Neural cell (in vitro differentiated cells): Measurements from ENCODE around the gene ADCY2. TPM values are rescaled to one million over a fixed set of nuclear protein-coding genes. Genes with fewer than 3 reads are reported as not detected.

Experiments used
- H2AFZ ChIP-seq: fragments of 200-600, 300-800 bp; sonication (generic), shearing (Covaris generic); 2 replicates; pipeline ENCODE4 v1.6.0; 2014; ENCODE audit warnings: low read depth, mild to moderate bottlenecking, antibody characterized with exemption, low read length, moderate library complexity
- H3F3A ChIP-seq: fragments of 200-600 bp; shearing (Covaris generic); 2 replicates; pipeline ENCODE4 v1.6.1; 2016; ENCODE audit warnings: mild to moderate bottlenecking, moderate library complexity, mixed read lengths, antibody characterized with exemption, low read length; ENCODE audit not compliant: insufficient read depth, poor library complexity, severe bottlenecking
- H3K27ac ChIP-seq: fragments of 200-600, 300-800 bp; sonication (generic), shearing (Covaris generic); 2 replicates; pipeline ENCODE4 v1.5.1; 2014; ENCODE audit warnings: mild to moderate bottlenecking, low read length, moderate library complexity
- H3K27me3 ChIP-seq: fragments of 300-800, 200-600 bp; sonication (generic), shearing (Covaris generic); 2 replicates; pipeline ENCODE4 v1.6.0; 2014; ENCODE audit warnings: mild to moderate bottlenecking, low read depth, low read length, moderate library complexity; ENCODE audit not compliant: insufficient read depth
- H3K36me3 ChIP-seq: fragments of 300-800, 200-600 bp; sonication (generic), shearing (Covaris generic); 2 replicates; pipeline ENCODE4 v1.5.1; 2014; ENCODE audit warnings: mild to moderate bottlenecking, antibody characterized with exemption, low read length, moderate library complexity; ENCODE audit not compliant: insufficient read depth
- H3K4me2 ChIP-seq: fragments of 300-800, 200-600 bp; sonication (generic), shearing (Covaris generic); 2 replicates; pipeline ENCODE4 v1.6.0; 2014; ENCODE audit warnings: mild to moderate bottlenecking, low read length
- H3K4me3 ChIP-seq: fragments of 300-800, 200-600 bp; sonication (generic), shearing (Covaris generic); 2 replicates; pipeline ENCODE4 v1.5.1; 2014; ENCODE audit warnings: mild to moderate bottlenecking, low read length, moderate library complexity
- H3K79me2 ChIP-seq: fragments of 200-600 bp; shearing (Covaris generic); replicated peaks from 2 replicates; pipeline ENCODE4 v1.6.0; 2014; ENCODE audit warnings: mild to moderate bottlenecking, low read length, moderate library complexity; ENCODE audit not compliant: insufficient read depth
- H3K9ac ChIP-seq: fragments of 300-800, 200-600 bp; sonication (generic), shearing (Covaris generic); 2 replicates; pipeline ENCODE4 v1.6.1; 2016; ENCODE audit warnings: mild to moderate bottlenecking, low read length, mixed read lengths
- H3K9me2 ChIP-seq: fragments of 200-600 bp; shearing (Covaris generic); 2 replicates; pipeline ENCODE4 v1.6.1; 2016; ENCODE audit warnings: mild to moderate bottlenecking, low read length, mixed read lengths; ENCODE audit not compliant: insufficient read depth
- H3K9me3 ChIP-seq: fragments of 200-600, 300-800 bp; sonication (generic), shearing (Covaris generic); 2 replicates; pipeline ENCODE4 v1.6.1; 2016; ENCODE audit warnings: mild to moderate bottlenecking, mixed run types, low read length, moderate library complexity, mixed read lengths
- H4K20me1 ChIP-seq: fragments of 200-600 bp; shearing (Covaris generic); 2 replicates; pipeline ENCODE4 v1.6.1; 2016; ENCODE audit warnings: mild to moderate bottlenecking, mixed run types; ENCODE audit not compliant: insufficient read depth
- EP300 ChIP-seq: fragments of 450-650 bp; conservative IDR thresholded peaks from 2 replicates; pipeline ENCODE4 v1.6.1; 2014; ENCODE audit warnings: antibody characterized with exemption, mild to moderate bottlenecking, moderate library complexity; ENCODE audit not compliant: poor library complexity, severe bottlenecking
- EZH2 ChIP-seq: fragments of 200-600, 300-800 bp; shearing (Covaris generic), sonication (generic); IDR thresholded peaks from 2 replicates; pipeline ENCODE4 v1.6.1; 2014; ENCODE audit warnings: antibody characterized with exemption, low read length, borderline replicate concordance, mild to moderate bottlenecking; ENCODE audit not compliant: insufficient read depth, poor library complexity, severe bottlenecking
- MXI1 ChIP-seq: fragments of 450-650 bp; conservative IDR thresholded peaks from 2 replicates; pipeline ENCODE4 v1.6.1; 2014; ENCODE audit warnings: antibody characterized with exemption, mild to moderate bottlenecking; ENCODE audit not compliant: poor library complexity, severe bottlenecking
- POLR2AphosphoS5 ChIP-seq: IDR thresholded peaks from 2 replicates; pipeline ENCODE4 v1.6.1; 2012
- RAD21 ChIP-seq: fragments of 450-650 bp; conservative IDR thresholded peaks from 2 replicates; pipeline ENCODE4 v1.6.1; 2014; ENCODE audit warnings: antibody characterized with exemption, mild to moderate bottlenecking, moderate library complexity
- SMC3 ChIP-seq: fragments of 450-650 bp; conservative IDR thresholded peaks from 2 replicates; pipeline ENCODE4 v1.6.1; 2014; ENCODE audit warnings: antibody characterized with exemption, mild to moderate bottlenecking, moderate library complexity; ENCODE audit not compliant: poor library complexity
- TAF1 ChIP-seq: IDR thresholded peaks from 2 replicates; pipeline ENCODE4 v1.6.1; 2012; ENCODE audit warnings: low read depth
- polyA plus RNA-seq: library from polyadenylated mRNA; depleted of rRNA; stranded (reverse); fragments of >200 nt; gene quantifications from 2 replicates; pipeline ENCODE4 v1.2.3, GENCODE V29; 2014
- TF ChIP-seq, protein P1 (sequence below): fragments of 450-650 bp; IDR thresholded peaks from 2 replicates; pipeline ENCODE4 v1.5.1; 2014; ENCODE audit warnings: antibody characterized with exemption, mild to moderate bottlenecking, moderate library complexity; ENCODE audit not compliant: poor library complexity, severe bottlenecking
- TF ChIP-seq, protein P2 (sequence below): IDR thresholded peaks from 2 replicates; pipeline ENCODE4 v1.6.1; 2012; ENCODE audit warnings: borderline replicate concordance

Gene ADCY2
- polyA plus RNA-seq, 1 donor from 2014 or later: 1.9 TPM

DNA sequence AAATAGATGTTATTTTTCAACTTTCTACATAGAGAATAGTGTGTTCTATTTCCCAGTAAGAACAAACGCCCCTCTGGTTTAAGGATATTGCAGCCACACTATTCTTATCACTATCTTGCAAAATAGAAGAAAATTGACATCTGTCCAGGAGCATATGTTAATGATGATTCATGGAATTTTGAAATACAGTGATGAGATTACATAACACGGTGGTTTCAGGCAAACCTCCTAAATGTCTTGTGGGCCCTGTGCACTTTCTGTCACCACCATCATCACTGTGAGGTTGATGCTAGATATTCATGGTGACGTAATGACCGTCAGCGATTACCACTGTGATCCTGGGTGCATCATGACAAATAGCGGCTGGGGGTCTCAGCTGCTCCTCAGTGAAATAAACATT, 406.9 kb downstream of the ADCY2 start:
- Histone ChIP-seq H3F3A (no peaks in the 10 kb centered on the region), H3K9me2 (no peaks in the 10 kb centered on the region), H3K27ac (no peak overlapping the region), H3K79me2 (no peaks in the 10 kb centered on the region), H3K36me3 (no peaks in the 10 kb centered on the region), H3K27me3 (no peaks in the 10 kb centered on the region), H4K20me1 (no peaks in the 10 kb centered on the region), H2AFZ (no peak overlapping the region), H3K9ac (no peak overlapping the region), H3K9me3 (no peaks in the 10 kb centered on the region), H3K4me2 (no peak overlapping the region), H3K4me3 (no peak overlapping the region)
- TF ChIP-seq EP300 (no peak), SMC3 (no peak), MXI1 (no peak), TAF1 (no peak), POLR2AphosphoS5 (no peak), RAD21 (no peak), EZH2 (no peak)
- TF ChIP-seq, protein P1, sequence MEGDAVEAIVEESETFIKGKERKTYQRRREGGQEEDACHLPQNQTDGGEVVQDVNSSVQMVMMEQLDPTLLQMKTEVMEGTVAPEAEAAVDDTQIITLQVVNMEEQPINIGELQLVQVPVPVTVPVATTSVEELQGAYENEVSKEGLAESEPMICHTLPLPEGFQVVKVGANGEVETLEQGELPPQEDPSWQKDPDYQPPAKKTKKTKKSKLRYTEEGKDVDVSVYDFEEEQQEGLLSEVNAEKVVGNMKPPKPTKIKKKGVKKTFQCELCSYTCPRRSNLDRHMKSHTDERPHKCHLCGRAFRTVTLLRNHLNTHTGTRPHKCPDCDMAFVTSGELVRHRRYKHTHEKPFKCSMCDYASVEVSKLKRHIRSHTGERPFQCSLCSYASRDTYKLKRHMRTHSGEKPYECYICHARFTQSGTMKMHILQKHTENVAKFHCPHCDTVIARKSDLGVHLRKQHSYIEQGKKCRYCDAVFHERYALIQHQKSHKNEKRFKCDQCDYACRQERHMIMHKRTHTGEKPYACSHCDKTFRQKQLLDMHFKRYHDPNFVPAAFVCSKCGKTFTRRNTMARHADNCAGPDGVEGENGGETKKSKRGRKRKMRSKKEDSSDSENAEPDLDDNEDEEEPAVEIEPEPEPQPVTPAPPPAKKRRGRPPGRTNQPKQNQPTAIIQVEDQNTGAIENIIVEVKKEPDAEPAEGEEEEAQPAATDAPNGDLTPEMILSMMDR: no peak
- TF ChIP-seq, protein P2, sequence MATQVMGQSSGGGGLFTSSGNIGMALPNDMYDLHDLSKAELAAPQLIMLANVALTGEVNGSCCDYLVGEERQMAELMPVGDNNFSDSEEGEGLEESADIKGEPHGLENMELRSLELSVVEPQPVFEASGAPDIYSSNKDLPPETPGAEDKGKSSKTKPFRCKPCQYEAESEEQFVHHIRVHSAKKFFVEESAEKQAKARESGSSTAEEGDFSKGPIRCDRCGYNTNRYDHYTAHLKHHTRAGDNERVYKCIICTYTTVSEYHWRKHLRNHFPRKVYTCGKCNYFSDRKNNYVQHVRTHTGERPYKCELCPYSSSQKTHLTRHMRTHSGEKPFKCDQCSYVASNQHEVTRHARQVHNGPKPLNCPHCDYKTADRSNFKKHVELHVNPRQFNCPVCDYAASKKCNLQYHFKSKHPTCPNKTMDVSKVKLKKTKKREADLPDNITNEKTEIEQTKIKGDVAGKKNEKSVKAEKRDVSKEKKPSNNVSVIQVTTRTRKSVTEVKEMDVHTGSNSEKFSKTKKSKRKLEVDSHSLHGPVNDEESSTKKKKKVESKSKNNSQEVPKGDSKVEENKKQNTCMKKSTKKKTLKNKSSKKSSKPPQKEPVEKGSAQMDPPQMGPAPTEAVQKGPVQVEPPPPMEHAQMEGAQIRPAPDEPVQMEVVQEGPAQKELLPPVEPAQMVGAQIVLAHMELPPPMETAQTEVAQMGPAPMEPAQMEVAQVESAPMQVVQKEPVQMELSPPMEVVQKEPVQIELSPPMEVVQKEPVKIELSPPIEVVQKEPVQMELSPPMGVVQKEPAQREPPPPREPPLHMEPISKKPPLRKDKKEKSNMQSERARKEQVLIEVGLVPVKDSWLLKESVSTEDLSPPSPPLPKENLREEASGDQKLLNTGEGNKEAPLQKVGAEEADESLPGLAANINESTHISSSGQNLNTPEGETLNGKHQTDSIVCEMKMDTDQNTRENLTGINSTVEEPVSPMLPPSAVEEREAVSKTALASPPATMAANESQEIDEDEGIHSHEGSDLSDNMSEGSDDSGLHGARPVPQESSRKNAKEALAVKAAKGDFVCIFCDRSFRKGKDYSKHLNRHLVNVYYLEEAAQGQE: no peak

DNA sequence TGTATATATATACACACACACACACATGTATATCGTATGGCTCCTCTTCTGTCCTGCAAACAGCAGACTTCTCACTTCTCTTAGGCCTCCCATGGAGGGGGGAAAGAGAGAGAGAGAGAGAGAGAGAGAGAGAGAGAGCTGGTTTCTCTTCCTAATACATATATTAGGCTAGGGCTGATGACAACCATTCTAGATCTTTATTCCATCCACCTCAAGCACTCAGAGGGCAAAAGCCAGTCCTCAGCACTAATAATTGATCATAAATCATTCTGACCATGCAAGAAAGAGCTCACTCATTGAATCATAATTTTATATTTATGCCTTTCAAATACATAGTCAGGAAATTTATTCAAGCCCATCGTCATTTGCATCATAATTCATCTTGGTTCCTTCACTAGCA, 408.0 kb downstream of the ADCY2 start:
- Histone ChIP-seq H3K27ac (no peak overlapping the region), H4K20me1 (no peaks in the 10 kb centered on the region), H2AFZ (no peak overlapping the region), H3K9me2 (no peaks in the 10 kb centered on the region), H3F3A (no peaks in the 10 kb centered on the region), H3K27me3 (no peaks in the 10 kb centered on the region), H3K36me3 (no peaks in the 10 kb centered on the region), H3K9me3 (no peaks in the 10 kb centered on the region), H3K9ac (no peak overlapping the region), H3K79me2 (no peaks in the 10 kb centered on the region), H3K4me2 (no peak overlapping the region), H3K4me3 (no peak overlapping the region)
- TF ChIP-seq POLR2AphosphoS5 (no peak), TAF1 (no peak), EZH2 (no peak), RAD21 (no peak), SMC3 (no peak), MXI1 (no peak), EP300 (no peak)
- TF ChIP-seq, protein P2: no peak
- TF ChIP-seq, protein P1: no peak
